SK-N-SH (cell line): ENCODE measurements around the gene PCCB. TPM values are rescaled to one million over a fixed set of nuclear protein-coding genes. Genes with fewer than 3 reads are reported as not detected.

Source experiments
- CTCF ChIA-PET: fragments of 300-600, 350-600 bp; formaldehyde crosslinking; extraction: SDS; loops from one replicate; lab custom pipeline; 2021; lab: Yijun Ruan, JAX
- POLR2A ChIA-PET: fragments of 350-600 bp; sonication (Branson Sonifier 250); formaldehyde crosslinking; extraction: SDS; loops from one replicate; lab custom pipeline; 2020; ENCODE audit warnings: antibody characterized with exemption, inconsistent platforms; lab: Yijun Ruan, JAX
- DNase-seq: peaks from one replicate; pipeline ENCODE4 v3.0.0; 2012
- H2AFZ ChIP-seq: fragments of 200-600 bp; sonication (generic); 2 replicates; pipeline ENCODE4 v1.8.1; 2016; ENCODE audit warnings: antibody characterized with exemption, mild to moderate bottlenecking, low read depth
- H3F3A ChIP-seq: fragments of 200-600 bp; sonication (generic); replicated peaks from 2 replicates; pipeline ENCODE3; 2016; ENCODE audit warnings: antibody characterized with exemption, mild to moderate bottlenecking; ENCODE audit not compliant: insufficient read depth
- H3K27ac ChIP-seq, 2 experiments: fragments of 200-500 bp in 1 of 2; fragments of 200-600 bp in 1 of 2; sonication (Bioruptor generic) in 1 of 2; sonication (generic), shearing (Covaris generic) in 1 of 2; 2 replicates each; pipeline versions ENCODE4 v1.5.1 to v1.6.1; 2014 to 2016; ENCODE audit warnings: low read depth in 2 of 2, inconsistent platforms in 1 of 2, low read length in 1 of 2, mild to moderate bottlenecking in 1 of 2, mixed read lengths in 1 of 2
- H3K27me3 ChIP-seq: fragments of 200-600 bp; sonication (generic), shearing (Covaris generic); 2 replicates; pipeline ENCODE4 v1.6.1; 2016; ENCODE audit warnings: mixed run types; ENCODE audit not compliant: insufficient read depth
- H3K36me3 ChIP-seq, 2 experiments: fragments of 200-500 bp in 1 of 2; fragments of 200-600 bp in 1 of 2; sonication (Bioruptor generic) in 1 of 2; sonication (generic) in 1 of 2; replicated peaks in 1 of 2; 2 replicates each; pipeline versions ENCODE3 to v1.5.1; 2014 to 2016; ENCODE audit warnings: low read length in 1 of 2, mild to moderate bottlenecking in 1 of 2; ENCODE audit not compliant: insufficient read depth in 2 of 2, control insufficient read depth in 1 of 2
- H3K4me1 ChIP-seq, 2 experiments: fragments of 200-500 bp in 1 of 2; fragments of 200-600 bp in 1 of 2; sonication (Bioruptor generic) in 1 of 2; sonication (generic), shearing (Covaris generic) in 1 of 2; 2 replicates each; pipeline versions ENCODE4 v1.5.1 to v1.6.1; 2014 to 2016; ENCODE audit warnings: low read depth in 1 of 2, low read length in 1 of 2, mixed run types in 1 of 2; ENCODE audit not compliant: insufficient read depth in 2 of 2, control insufficient read depth in 1 of 2
- H3K4me2 ChIP-seq: fragments of 200-600 bp; sonication (generic), shearing (Covaris generic); 2 replicates; pipeline ENCODE4 v1.6.1; 2017; ENCODE audit warnings: mixed run types
- H3K4me3 ChIP-seq, 2 experiments: fragments of 200-500 bp in 1 of 2; fragments of 200-600 bp in 1 of 2; sonication (Bioruptor generic) in 1 of 2; sonication (generic), shearing (Covaris generic) in 1 of 2; 2 replicates each; pipeline versions ENCODE4 v1.5.1 to v1.8.1; 2014 to 2016; ENCODE audit warnings: low read depth in 2 of 2, inconsistent platforms in 1 of 2, low read length in 1 of 2, mild to moderate bottlenecking in 1 of 2, mixed read lengths in 1 of 2, moderate library complexity in 1 of 2
- H3K79me2 ChIP-seq: fragments of 200-600 bp; sonication (generic); 2 replicates; pipeline ENCODE4 v1.8.1; 2017; ENCODE audit warnings: mild to moderate bottlenecking; ENCODE audit not compliant: insufficient read depth
- H3K9ac ChIP-seq: fragments of 200-600 bp; sonication (generic); 2 replicates; pipeline ENCODE4 v1.6.1; 2017; ENCODE audit warnings: mixed run types
- H3K9me2 ChIP-seq: fragments of 200-600 bp; sonication (generic); 2 replicates; pipeline ENCODE4 v1.6.1; 2017; ENCODE audit warnings: mixed run types
- H3K9me3 ChIP-seq: fragments of 200-600 bp; sonication (generic); 2 replicates; pipeline ENCODE4 v1.6.1; 2017; ENCODE audit warnings: mixed run types, mild to moderate bottlenecking, moderate library complexity
- H4K20me1 ChIP-seq: fragments of 200-600 bp; sonication (generic); 2 replicates; pipeline ENCODE4 v1.6.1; 2017; ENCODE audit warnings: mild to moderate bottlenecking, mixed run types; ENCODE audit not compliant: insufficient read depth
- CHD2 ChIP-seq: fragments of 150-350 bp; IDR thresholded peaks from 2 replicates; pipeline ENCODE4 v1.6.1; 2018; ENCODE audit warnings: low read length; ENCODE audit not compliant: partially characterized antibody
- CTCF ChIP-seq: fragments of 200-600 bp; sonication (generic); IDR thresholded peaks from 2 replicates; pipeline ENCODE4 v1.6.1; 2017; ENCODE audit warnings: antibody characterized with exemption, mild to moderate bottlenecking, moderate library complexity
- EP300 ChIP-seq, 2 experiments: IDR thresholded peaks; 2 replicates each; pipeline versions ENCODE4 v1.4.0 to v1.6.1; 2012; ENCODE audit warnings: borderline replicate concordance in 1 of 2, low read depth in 1 of 2, low read length in 1 of 2
- EZH2phosphoT487 ChIP-seq: fragments of 200-600 bp; sonication (generic); IDR thresholded peaks from 2 replicates; pipeline ENCODE4 v1.6.1; 2017; ENCODE audit warnings: low read depth, mixed run types, mild to moderate bottlenecking, antibody characterized with exemption, moderate library complexity, borderline replicate concordance
- FOXM1 ChIP-seq: IDR thresholded peaks from 2 replicates; pipeline ENCODE4 v1.4.0; 2012; ENCODE audit warnings: low read depth, mild to moderate bottlenecking
- GATA2 ChIP-seq: sonication (generic); formaldehyde crosslinking; IDR thresholded peaks from 2 replicates; pipeline ENCODE4 v1.5.0; 2020; ENCODE audit warnings: mild to moderate bottlenecking, missing genetic modification reagents
- JUND ChIP-seq: IDR thresholded peaks from 2 replicates; pipeline ENCODE4 v1.4.0; 2012
- NFIC ChIP-seq: IDR thresholded peaks from 2 replicates; pipeline ENCODE4 v1.4.0; 2012; ENCODE audit warnings: borderline replicate concordance
- NRF1 ChIP-seq: IDR thresholded peaks from 2 replicates; pipeline ENCODE4 v1.6.1; 2012; ENCODE audit warnings: low read depth, mild to moderate bottlenecking, low read length
- PBX3 ChIP-seq: IDR thresholded peaks from 2 replicates; pipeline ENCODE4; 2012
- POLR2AphosphoS5 ChIP-seq: IDR thresholded peaks from 2 replicates; pipeline ENCODE4 v1.6.1; 2012; ENCODE audit warnings: low read depth, low read length
- RAD21 ChIP-seq: IDR thresholded peaks from 2 replicates; pipeline ENCODE4 v1.6.1; 2012; ENCODE audit warnings: mild to moderate bottlenecking, low read length
- RCOR1 ChIP-seq: fragments of 150-350 bp; IDR thresholded peaks from 2 replicates; pipeline ENCODE4 v1.6.1; 2017; ENCODE audit warnings: antibody characterized with exemption, low read length
- RXRA ChIP-seq: IDR thresholded peaks from 2 replicates; pipeline ENCODE4 v1.4.0; 2012; ENCODE audit warnings: low read depth, mild to moderate bottlenecking, borderline replicate concordance
- SIN3A ChIP-seq: IDR thresholded peaks from 2 replicates; pipeline ENCODE4 v1.6.1; 2012; ENCODE audit warnings: low read depth, mild to moderate bottlenecking, low read length, moderate library complexity, borderline replicate concordance
- SMC3 ChIP-seq: IDR thresholded peaks from 2 replicates; pipeline ENCODE4 v1.6.1; 2012; ENCODE audit warnings: low read depth, low read length, improper control_type of control experiment
- TEAD4 ChIP-seq: IDR thresholded peaks from 2 replicates; pipeline ENCODE4 v1.4.0; 2012; ENCODE audit warnings: mild to moderate bottlenecking, borderline replicate concordance; ENCODE audit not compliant: insufficient read depth
- YY1 ChIP-seq: IDR thresholded peaks from 2 replicates; pipeline ENCODE4 v1.4.0; 2012; ENCODE audit warnings: low read depth, mild to moderate bottlenecking
- WGBS: methylation state at CpG from one replicate; pipeline ENCODE4 v1.1.6; 2017; ENCODE audit warnings: low lambda C conversion rate; 5-methylcytosine and 5-hydroxymethylcytosine counted together
- polyA plus RNA-seq, 3 experiments: library from polyadenylated mRNA; depleted of rRNA; stranded (reverse); fragments of >200 nt; gene quantifications; 2 replicates each; pipeline ENCODE4 v1.2.3, GENCODE V29; 2012

PCCB gene
- polyA plus RNA-seq, 1 of the 3 experiments (the other 2 are of a cell fraction), result 67.5 TPM

- no peak for TF ChIP-seq PBX3
These were observed 1.4 kb downstream of the PCCB start (continued) for GRCh38 chr3:136251511-136251910.

GRCh38 chr3:136255672-136256406 is 5.7 kb downstream of the PCCB start:
- TF ChIP-seq NRF1, result no peak
- no peak for TF ChIP-seq EP300 (IDR thresholded peaks at IDR 0.05; ENCODE audit: borderline replicate concordance in 1 of 2, low read depth in 1 of 2, low read length in 1 of 2)
- no peak for TF ChIP-seq TEAD4
- TF ChIP-seq SIN3A, result no peak
- Histone ChIP-seq H3K4me1 (peaks cover 0 to 7% of the 10 kb centered on the region in 2 experiments; a peak in 1 of 4 replicates), H3K27me3 (no peaks in the 10 kb centered on the region), H3K4me3 (no peak overlapping the region), H3K27ac (no peak overlapping the region), H3K9ac (no peak overlapping the region), H3K79me2 (peaks cover 24% of the 10 kb centered on the region), H3K4me2 (no peak overlapping the region), H3K9me2 (no peaks in the 10 kb centered on the region), H3F3A (peaks cover under 1% of the 10 kb centered on the region), H4K20me1 (no peaks in the 10 kb centered on the region), H3K36me3 (peaks cover 8 to 32% of the 10 kb centered on the region in 2 experiments), H2AFZ (no peak overlapping the region), H3K9me3 (no peaks in the 10 kb centered on the region)
- no peak for DNase-seq
- ChIA-PET POLR2A (no interaction called here), CTCF (interaction anchor here (1.5 kb wide), 1 partner anchor 777 kb away, joined by 3 read pairs; no protein-coding TSS in a partner anchor)
- 88% methylated on average over 8 of the region's 8 CpGs for WGBS

- ChIA-PET POLR2A (no interaction called here), CTCF (interaction anchor here (1.4 kb wide), 1 partner anchor 494 kb away, joined by 5 read pairs; the partner anchor contains the start of gene STAG1)
- peaks cover 7% of the 10 kb centered on the region; the same call in 1 of the 2 replicates for H3K79me2 ChIP-seq
- H3K4me2 ChIP-seq, result no peak overlapping the region
- WGBS, result 91% methylated on average over 2 of the region's 2 CpGs
- no peaks in the 10 kb centered on the region; a peak in 1 of 4 replicates for H3K4me1 ChIP-seq
- H3K36me3 ChIP-seq, result peaks cover 11 to 48% of the 10 kb centered on the region in 2 experiments
- no peak overlapping the region for H3K27ac ChIP-seq
- H3K9me3 ChIP-seq, result no peaks in the 10 kb centered on the region
- no peaks in the 10 kb centered on the region for H3F3A ChIP-seq
- TF ChIP-seq GATA2, result no peak
- no peak for TF ChIP-seq RAD21
- TF ChIP-seq EZH2phosphoT487, result no peak
- no peak for TF ChIP-seq CTCF
- no peak for TF ChIP-seq CHD2
- no peak for TF ChIP-seq EP300 (IDR thresholded peaks at IDR 0.05; ENCODE audit: borderline replicate concordance in 1 of 2, low read depth in 1 of 2, low read length in 1 of 2)
- TF ChIP-seq NRF1, result no peak
- no peak for TF ChIP-seq SMC3
- TF ChIP-seq JUND, result no peak
- TF ChIP-seq FOXM1, result no peak
- TF ChIP-seq RXRA, result no peak
- no peak for TF ChIP-seq PBX3
- TF ChIP-seq NFIC, result no peak
- TF ChIP-seq YY1, result no peak
- TF ChIP-seq RCOR1, result no peak
- no peak for TF ChIP-seq POLR2AphosphoS5
- TF ChIP-seq, all 33 proteins: peak for 0
- no peak overlapping the region for H2AFZ ChIP-seq
- H3K4me3 ChIP-seq, result no peak overlapping the region
- H3K9ac ChIP-seq, result no peak overlapping the region
- H3K9me2 ChIP-seq, result no peaks in the 10 kb centered on the region
- DNase-seq, result no peak
- H4K20me1 ChIP-seq, result no peaks in the 10 kb centered on the region
- H3K27me3 ChIP-seq, result no peaks in the 10 kb centered on the region
These were observed 8.1 kb downstream of the PCCB start for GRCh38 chr3:136258199-136258598.
